SK-N-SH (cell line): ENCODE measurements around the gene RASA3. TPM values are rescaled to one million over a fixed set of nuclear protein-coding genes. Genes with fewer than 3 reads are reported as not detected.
"Not testable (repeated sequence)": the region's sequence is repeated elsewhere in the genome, so short reads cannot be mapped to it uniquely, and the experiment has no call there.

Source experiments
- CTCF ChIA-PET: fragments of 300-600, 350-600 bp; formaldehyde crosslinking; extraction: SDS; loops from one replicate; lab custom pipeline; 2021; lab: Yijun Ruan, JAX
- POLR2A ChIA-PET: fragments of 350-600 bp; sonication (Branson Sonifier 250); formaldehyde crosslinking; extraction: SDS; loops from one replicate; lab custom pipeline; 2020; ENCODE audit warnings: antibody characterized with exemption, inconsistent platforms; lab: Yijun Ruan, JAX
- DNase-seq: peaks from one replicate; pipeline ENCODE4 v3.0.0; 2012
- H2AFZ ChIP-seq: fragments of 200-600 bp; sonication (generic); 2 replicates; pipeline ENCODE4 v1.8.1; 2016; ENCODE audit warnings: antibody characterized with exemption, mild to moderate bottlenecking, low read depth
- H3F3A ChIP-seq: fragments of 200-600 bp; sonication (generic); replicated peaks from 2 replicates; pipeline ENCODE3; 2016; ENCODE audit warnings: antibody characterized with exemption, mild to moderate bottlenecking; ENCODE audit not compliant: insufficient read depth
- H3K27ac ChIP-seq, 2 experiments: fragments of 200-500 bp in 1 of 2; fragments of 200-600 bp in 1 of 2; sonication (Bioruptor generic) in 1 of 2; sonication (generic), shearing (Covaris generic) in 1 of 2; 2 replicates each; pipeline versions ENCODE4 v1.5.1 to v1.6.1; 2014 to 2016; ENCODE audit warnings: low read depth in 2 of 2, inconsistent platforms in 1 of 2, low read length in 1 of 2, mild to moderate bottlenecking in 1 of 2, mixed read lengths in 1 of 2
- H3K27me3 ChIP-seq: fragments of 200-600 bp; sonication (generic), shearing (Covaris generic); 2 replicates; pipeline ENCODE4 v1.6.1; 2016; ENCODE audit warnings: mixed run types; ENCODE audit not compliant: insufficient read depth
- H3K36me3 ChIP-seq, 2 experiments: fragments of 200-500 bp in 1 of 2; fragments of 200-600 bp in 1 of 2; sonication (Bioruptor generic) in 1 of 2; sonication (generic) in 1 of 2; replicated peaks in 1 of 2; 2 replicates each; pipeline versions ENCODE3 to v1.5.1; 2014 to 2016; ENCODE audit warnings: low read length in 1 of 2, mild to moderate bottlenecking in 1 of 2; ENCODE audit not compliant: insufficient read depth in 2 of 2, control insufficient read depth in 1 of 2
- H3K4me1 ChIP-seq, 2 experiments: fragments of 200-500 bp in 1 of 2; fragments of 200-600 bp in 1 of 2; sonication (Bioruptor generic) in 1 of 2; sonication (generic), shearing (Covaris generic) in 1 of 2; 2 replicates each; pipeline versions ENCODE4 v1.5.1 to v1.6.1; 2014 to 2016; ENCODE audit warnings: low read depth in 1 of 2, low read length in 1 of 2, mixed run types in 1 of 2; ENCODE audit not compliant: insufficient read depth in 2 of 2, control insufficient read depth in 1 of 2
- H3K4me2 ChIP-seq: fragments of 200-600 bp; sonication (generic), shearing (Covaris generic); 2 replicates; pipeline ENCODE4 v1.6.1; 2017; ENCODE audit warnings: mixed run types
- H3K4me3 ChIP-seq, 2 experiments: fragments of 200-500 bp in 1 of 2; fragments of 200-600 bp in 1 of 2; sonication (Bioruptor generic) in 1 of 2; sonication (generic), shearing (Covaris generic) in 1 of 2; 2 replicates each; pipeline versions ENCODE4 v1.5.1 to v1.8.1; 2014 to 2016; ENCODE audit warnings: low read depth in 2 of 2, inconsistent platforms in 1 of 2, low read length in 1 of 2, mild to moderate bottlenecking in 1 of 2, mixed read lengths in 1 of 2, moderate library complexity in 1 of 2
- H3K79me2 ChIP-seq: fragments of 200-600 bp; sonication (generic); 2 replicates; pipeline ENCODE4 v1.8.1; 2017; ENCODE audit warnings: mild to moderate bottlenecking; ENCODE audit not compliant: insufficient read depth
- H3K9ac ChIP-seq: fragments of 200-600 bp; sonication (generic); 2 replicates; pipeline ENCODE4 v1.6.1; 2017; ENCODE audit warnings: mixed run types
- H3K9me2 ChIP-seq: fragments of 200-600 bp; sonication (generic); 2 replicates; pipeline ENCODE4 v1.6.1; 2017; ENCODE audit warnings: mixed run types
- H3K9me3 ChIP-seq: fragments of 200-600 bp; sonication (generic); 2 replicates; pipeline ENCODE4 v1.6.1; 2017; ENCODE audit warnings: mixed run types, mild to moderate bottlenecking, moderate library complexity
- H4K20me1 ChIP-seq: fragments of 200-600 bp; sonication (generic); 2 replicates; pipeline ENCODE4 v1.6.1; 2017; ENCODE audit warnings: mild to moderate bottlenecking, mixed run types; ENCODE audit not compliant: insufficient read depth
- CHD2 ChIP-seq: fragments of 150-350 bp; IDR thresholded peaks from 2 replicates; pipeline ENCODE4 v1.6.1; 2018; ENCODE audit warnings: low read length; ENCODE audit not compliant: partially characterized antibody
- FOXJ3 ChIP-seq: sonication (generic); formaldehyde crosslinking; IDR thresholded peaks from 2 replicates; pipeline ENCODE4 v1.5.1; 2020; ENCODE audit warnings: mild to moderate bottlenecking, missing genetic modification reagents
- GATA2 ChIP-seq: sonication (generic); formaldehyde crosslinking; IDR thresholded peaks from 2 replicates; pipeline ENCODE4 v1.5.0; 2020; ENCODE audit warnings: mild to moderate bottlenecking, missing genetic modification reagents
- MXI1 ChIP-seq: IDR thresholded peaks from 2 replicates; pipeline ENCODE4 v1.6.1; 2012; ENCODE audit warnings: mild to moderate bottlenecking, low read depth, low read length, improper control_type of control experiment
- NFIC ChIP-seq: IDR thresholded peaks from 2 replicates; pipeline ENCODE4 v1.4.0; 2012; ENCODE audit warnings: borderline replicate concordance
- PBX3 ChIP-seq: IDR thresholded peaks from 2 replicates; pipeline ENCODE4; 2012
- RAD21 ChIP-seq: IDR thresholded peaks from 2 replicates; pipeline ENCODE4 v1.6.1; 2012; ENCODE audit warnings: mild to moderate bottlenecking, low read length
- RCOR1 ChIP-seq: fragments of 150-350 bp; IDR thresholded peaks from 2 replicates; pipeline ENCODE4 v1.6.1; 2017; ENCODE audit warnings: antibody characterized with exemption, low read length
- REST ChIP-seq: IDR thresholded peaks from 2 replicates; pipeline ENCODE4 v1.6.1; 2012; ENCODE audit warnings: mild to moderate bottlenecking, low read depth, low read length, moderate library complexity
- RXRA ChIP-seq: IDR thresholded peaks from 2 replicates; pipeline ENCODE4 v1.4.0; 2012; ENCODE audit warnings: low read depth, mild to moderate bottlenecking, borderline replicate concordance
- TAF1 ChIP-seq: IDR thresholded peaks from 2 replicates; pipeline ENCODE4 v1.6.1; 2012; ENCODE audit warnings: low read depth, mild to moderate bottlenecking, low read length, moderate library complexity, borderline replicate concordance
- TCF12 ChIP-seq: IDR thresholded peaks from 2 replicates; pipeline ENCODE4 v1.4.0; 2012
- YY1 ChIP-seq: IDR thresholded peaks from 2 replicates; pipeline ENCODE4 v1.4.0; 2012; ENCODE audit warnings: low read depth, mild to moderate bottlenecking
- ZBTB33 ChIP-seq: IDR thresholded peaks from 2 replicates; pipeline ENCODE4 v1.4.0; 2012; ENCODE audit warnings: low read depth, borderline replicate concordance
- WGBS: methylation state at CpG from one replicate; pipeline ENCODE4 v1.1.6; 2017; ENCODE audit warnings: low lambda C conversion rate; 5-methylcytosine and 5-hydroxymethylcytosine counted together
- polyA plus RNA-seq, 3 experiments: library from polyadenylated mRNA; depleted of rRNA; stranded (reverse); fragments of >200 nt; gene quantifications; 2 replicates each; pipeline ENCODE4 v1.2.3, GENCODE V29; 2012

RASA3 gene
- polyA plus RNA-seq, 1 of the 3 experiments (the other 2 are of a cell fraction): 25.1 TPM

GRCh38 chr13:114021464-114022308 is 110.7 kb downstream of the RASA3 start:
- POLR2A ChIA-PET: no interaction called here
- Histone ChIP-seq H3K4me1 (peaks cover 0 to 21% of the 10 kb centered on the region in 2 experiments; a peak in 1 of 4 replicates), H3K79me2 (peaks cover 5% of the 10 kb centered on the region; the same call in 1 of the 2 replicates), H3K9me3 (no peaks in the 10 kb centered on the region), H3F3A (no peaks in the 10 kb centered on the region), H3K27me3 (no peaks in the 10 kb centered on the region), H3K27ac (no peak overlapping the region), H4K20me1 (0 out of 2 replicates have a peak, but pooled peaks cover under 1% of the 10 kb centered on the region), H3K9ac (no peak overlapping the region), H3K4me2 (no peak overlapping the region), H3K4me3 (no peak overlapping the region), H2AFZ (no peak overlapping the region), H3K36me3 (peaks cover 14 to 78% of the 10 kb centered on the region in 2 experiments), H3K9me2 (no peaks in the 10 kb centered on the region)
- no peak for TF ChIP-seq RCOR1
- no peak for TF ChIP-seq FOXJ3 (CRISPR knock-in tag)
- no peak for DNase-seq
- CTCF ChIA-PET: no interaction called here
- 85% methylated on average over 12 of the region's 25 CpGs for WGBS

- Histone ChIP-seq H3K36me3 (peaks cover 19 to 77% of the 10 kb centered on the region in 2 experiments), H3F3A (no peaks in the 10 kb centered on the region), H3K27me3 (no peaks in the 10 kb centered on the region), H3K9me3 (no peaks in the 10 kb centered on the region), H3K4me2 (no peak overlapping the region), H4K20me1 (no peaks in the 10 kb centered on the region), H3K79me2 (0 out of 2 replicates have a peak, but pooled peaks cover 2% of the 10 kb centered on the region), H3K4me1 (peaks cover 0 to 13% of the 10 kb centered on the region in 2 experiments; a peak in 1 of 4 replicates), H3K9ac (no peak overlapping the region), H3K9me2 (no peaks in the 10 kb centered on the region), H3K27ac (no peak overlapping the region), H2AFZ (no peak overlapping the region), H3K4me3 (no peak overlapping the region)
- no peak for DNase-seq
- TF ChIP-seq MXI1 (no peak), RXRA (no peak), TCF12 (no peak), CHD2 (no peak), REST (no peak), NFIC (no peak), RAD21 (no peak), TAF1 (no peak), ZBTB33 (no peak), YY1 (no peak), GATA2 (CRISPR knock-in tag) (no peak), PBX3 (no peak)
- ChIA-PET POLR2A (no interaction called here), CTCF (no interaction called here)
- 94% methylated on average over 26 of the region's 32 CpGs for WGBS
Observed at GRCh38 chr13:114020750-114021463, 111.5 kb downstream of the RASA3 start.

GRCh38 chr13:114020134-114020533 is 112.3 kb downstream of the RASA3 start:
- H3K9ac ChIP-seq, H3K4me3 ChIP-seq, POLR2A ChIA-PET, DNase-seq, H2AFZ ChIP-seq, H3K79me2 ChIP-seq, H3F3A ChIP-seq, H3K4me1 ChIP-seq, H3K9me3 ChIP-seq, CTCF ChIA-PET, H3K9me2 ChIP-seq, H4K20me1 ChIP-seq, H3K27ac ChIP-seq, H3K27me3 ChIP-seq, H3K4me2 ChIP-seq: not testable (repeated sequence)
- peaks cover 19 to 76% of the 10 kb centered on the region in 2 experiments for H3K36me3 ChIP-seq
- WGBS: 100% methylated on average over 6 of the region's 14 CpGs
